Activated CD8-positive, alpha-beta T cell treated with anti-CD3 and anti-CD28 coated beads for 36 hours (primary cell): Measurements from ENCODE around the gene HIVEP2. TPM values are rescaled to one million over a fixed set of nuclear protein-coding genes. Genes with fewer than 3 reads are reported as not detected.
A peak's percentile ranks its signal among the peaks of the same experiment; 100 is the strongest.

Source experiments
- ATAC-seq: fragments of 200-7000 bp; cut with Tn5 transposase; one replicate; pipeline ENCODE4 v1.10.0; 2021; ENCODE audit warnings: mild to moderate bottlenecking, moderate library complexity
- CTCF ChIA-PET: fragments of 350-600 bp; sonication (Branson Sonifier 250); formaldehyde crosslinking; loops from one replicate; lab custom pipeline; 2021; ENCODE audit warnings: antibody characterized with exemption; lab: Charles Lee
- POLR2A ChIA-PET: fragments of 350-600 bp; sonication (Branson Sonifier 250); formaldehyde crosslinking; loops from one replicate; lab custom pipeline; 2021; ENCODE audit warnings: antibody characterized with exemption; lab: Charles Lee
- DNase-seq: peaks from one replicate; pipeline ENCODE4 v3.0.0-alpha.2; 2020
- H3K27ac Mint-ChIP-seq: one replicate; pipeline ENCODE4 v1.8.0; 2021; ENCODE audit warnings: mild to moderate bottlenecking, mixed read lengths
- H3K27me3 Mint-ChIP-seq: one replicate; pipeline ENCODE4 v1.8.0; 2021; ENCODE audit warnings: mixed read lengths
- H3K36me3 Mint-ChIP-seq: one replicate; pipeline ENCODE4 v1.8.0; 2021; ENCODE audit warnings: low read depth, mixed read lengths
- H3K4me1 Mint-ChIP-seq: one replicate; pipeline ENCODE4 v1.8.0; 2021; ENCODE audit warnings: low read depth, mixed read lengths
- H3K4me3 Mint-ChIP-seq: one replicate; pipeline ENCODE4 v1.8.0; 2021; ENCODE audit warnings: mild to moderate bottlenecking, moderate library complexity, mixed read lengths
- H3K9me3 Mint-ChIP-seq: one replicate; pipeline ENCODE4 v1.8.0; 2021; ENCODE audit warnings: mixed read lengths
- CTCF ChIP-seq: fragments of 200-600 bp; IDR thresholded peaks from one replicate; pipeline ENCODE4 v1.8.0; 2022; ENCODE audit warnings: antibody characterized with exemption, mild to moderate bottlenecking
- intact Hi-C: fragments of 100-400 bp; cut with micrococcal nuclease; formaldehyde crosslinking; loops from one replicate; pipeline ENCODE4 v1.10.0; 2022
- total RNA-seq, 2 experiments: library from RNA; stranded (reverse); gene quantifications; one replicate each; pipeline ENCODE4 v1.2.3, GENCODE V29; 2021

The HIVEP2 gene
- total RNA-seq, 2 experiments from 2014 or later: 31.8 to 38.1 TPM

DNA sequence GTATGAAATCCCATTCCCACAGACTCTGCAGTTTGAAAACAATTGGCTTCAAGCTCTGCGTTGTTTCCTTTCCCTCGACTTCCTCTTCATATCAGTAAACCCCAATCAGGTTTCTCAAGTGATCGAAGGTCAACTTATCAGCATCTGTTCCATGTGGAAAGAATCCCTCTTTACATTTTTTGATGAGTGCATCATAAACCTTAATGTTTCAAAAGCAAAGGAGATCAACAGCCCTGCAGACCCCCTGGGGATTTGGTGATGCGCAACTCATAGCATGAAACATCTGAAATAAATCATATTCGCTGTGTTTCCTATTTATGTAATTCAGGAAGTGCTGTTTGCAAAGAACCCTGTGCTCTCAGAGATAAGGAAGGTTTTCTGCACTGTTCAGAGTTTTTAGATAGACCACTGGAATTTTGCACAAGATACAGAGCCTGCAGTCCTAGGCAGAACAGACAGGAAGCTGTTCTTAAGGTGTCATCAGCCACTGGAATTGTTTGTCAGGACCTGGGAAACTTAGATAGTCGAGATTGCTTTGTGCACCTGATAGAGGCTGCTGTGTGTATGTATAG, 216.0 kb downstream of the HIVEP2 start:
- no peak for ATAC-seq
- intact Hi-C loops: no loop called here
- H3K4me3 Mint-ChIP-seq: peak overlapping the region; percentile 18
- CTCF ChIA-PET: interaction anchor here (1.1 kb wide), 1 partner anchor 30 kb away, joined by 3 read pairs; no protein-coding TSS in a partner anchor
- H3K36me3 Mint-ChIP-seq: no peaks in the 10 kb centered on the region
- no peak for TF ChIP-seq CTCF
- POLR2A ChIA-PET: no interaction called here
- DNase-seq: no peak
- H3K27me3 Mint-ChIP-seq: no peaks in the 10 kb centered on the region
- H3K4me1 Mint-ChIP-seq: peaks cover 25% of the 10 kb centered on the region
- H3K9me3 Mint-ChIP-seq: peaks cover 2% of the 10 kb centered on the region
- no peak overlapping the region for H3K27ac Mint-ChIP-seq

- no peak for ATAC-seq
- intact Hi-C loops: no loop called here
- POLR2A ChIA-PET: no interaction called here
- TF ChIP-seq CTCF: no peak
- Mint-ChIP-seq H3K27ac (no peak overlapping the region), H3K4me3 (no peak overlapping the region), H3K36me3 (no peaks in the 10 kb centered on the region), H3K9me3 (peaks cover under 1% of the 10 kb centered on the region), H3K27me3 (no peaks in the 10 kb centered on the region), H3K4me1 (peaks cover 25% of the 10 kb centered on the region)
- CTCF ChIA-PET: no interaction called here
- DNase-seq: no peak
Observed at GRCh38 chr6:142728364-142728763, 216.6 kb downstream of the HIVEP2 start.

DNA sequence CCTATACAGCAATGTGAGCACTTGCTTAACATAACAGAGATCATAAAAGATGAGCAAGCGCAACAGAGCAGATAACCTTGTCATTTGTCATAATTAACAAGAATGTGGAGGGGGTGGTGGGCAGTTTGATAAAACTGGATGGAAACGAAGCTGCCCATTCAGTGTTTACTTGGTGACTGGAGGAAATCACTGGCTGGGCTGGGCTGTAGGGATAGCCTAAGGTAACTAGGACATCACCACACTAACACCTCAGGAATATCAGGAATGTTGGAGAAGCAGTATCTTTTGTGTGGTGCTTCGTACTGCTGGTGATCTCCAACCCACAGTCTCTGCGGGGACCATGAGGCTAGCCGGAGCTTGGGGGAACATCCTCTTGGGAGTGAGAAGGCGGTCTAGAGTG, 218.4 kb downstream of the HIVEP2 start:
- peaks cover 25% of the 10 kb centered on the region for H3K4me1 Mint-ChIP-seq
- H3K4me3 Mint-ChIP-seq: no peak overlapping the region
- ATAC-seq (no peak), DNase-seq (no peak)
- POLR2A ChIA-PET: no interaction called here
- intact Hi-C loops: no loop called here
- CTCF ChIA-PET: no interaction called here
- no peak overlapping the region for H3K27ac Mint-ChIP-seq
- no peak for TF ChIP-seq CTCF
- no peaks in the 10 kb centered on the region for H3K9me3 Mint-ChIP-seq
- no peaks in the 10 kb centered on the region for H3K27me3 Mint-ChIP-seq
- H3K36me3 Mint-ChIP-seq: no peaks in the 10 kb centered on the region

DNA sequence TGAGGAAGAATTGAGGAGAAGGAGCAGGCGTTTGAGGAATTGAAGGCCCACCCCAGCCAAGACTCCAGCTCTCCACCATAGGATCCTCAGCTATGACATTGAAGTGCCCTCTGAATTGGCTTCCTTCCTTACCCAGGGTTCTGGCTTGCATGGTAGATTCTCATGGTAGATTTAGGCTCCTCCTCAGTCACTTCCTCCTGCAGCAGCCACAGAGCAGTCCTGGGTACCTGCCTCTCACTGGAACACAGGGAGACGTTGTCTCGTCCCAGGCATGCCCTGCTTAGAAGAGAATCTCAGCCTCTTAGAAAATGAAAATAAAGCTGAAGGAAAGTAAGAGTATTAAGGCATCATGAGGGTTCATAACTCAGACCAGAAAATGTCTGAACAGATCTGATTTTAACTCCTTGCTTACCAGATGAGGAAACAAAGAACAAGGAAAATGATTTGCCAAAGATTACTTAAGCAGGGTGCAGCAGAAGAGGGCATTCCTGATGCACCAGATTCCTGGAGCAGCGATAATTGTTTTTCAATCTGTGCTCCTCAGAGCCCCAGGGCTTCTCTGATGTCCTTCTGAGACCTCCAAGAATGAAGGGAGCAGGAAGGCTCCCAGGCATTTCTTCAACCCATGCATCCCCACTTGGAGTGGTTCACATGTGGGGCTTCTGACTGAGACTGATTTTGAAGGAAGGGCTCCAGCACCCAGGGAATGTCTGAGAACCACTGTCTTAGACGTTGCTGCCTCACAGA, 219.8 kb downstream of the HIVEP2 start:
- Mint-ChIP-seq H3K36me3 (no peaks in the 10 kb centered on the region), H3K27me3 (no peaks in the 10 kb centered on the region), H3K27ac (no peak overlapping the region), H3K4me3 (no peak overlapping the region), H3K9me3 (peaks cover 1% of the 10 kb centered on the region), H3K4me1 (peaks cover 22% of the 10 kb centered on the region)
- ChIA-PET CTCF (interaction anchor here (1.0 to 1.3 kb wide), 3 partner anchors 10 to 33 kb away, joined by 3 to 5 read pairs (median 5); no protein-coding TSS in a partner anchor), POLR2A (no interaction called here)
- DNase-seq (no peak), ATAC-seq (no peak)
- no peak for TF ChIP-seq CTCF
- intact Hi-C loops: no loop called here

DNA sequence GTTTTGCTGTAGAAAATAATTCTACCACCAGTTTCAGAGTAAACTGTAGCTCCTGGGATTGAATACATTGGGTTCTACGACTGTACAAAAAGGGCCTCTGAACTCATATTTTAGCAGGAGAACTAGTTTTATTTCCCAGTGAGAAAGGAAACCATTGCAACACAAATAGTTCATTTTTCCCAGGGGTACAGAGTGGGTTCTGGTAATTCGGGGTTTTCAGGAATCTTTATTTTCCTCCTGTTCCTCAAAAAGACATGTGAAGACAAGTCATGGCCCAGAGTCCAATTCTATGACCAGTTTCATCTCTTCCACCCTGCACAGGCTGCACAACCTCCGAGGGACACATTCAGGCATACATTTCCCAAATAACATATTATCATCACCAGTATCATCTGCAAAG, 222.1 kb downstream of the HIVEP2 start:
- intact Hi-C loops: no loop called here
- ChIA-PET CTCF (no interaction called here), POLR2A (no interaction called here)
- H3K36me3 Mint-ChIP-seq: peaks cover 6% of the 10 kb centered on the region
- no peaks in the 10 kb centered on the region for H3K27me3 Mint-ChIP-seq
- no peak overlapping the region for H3K4me3 Mint-ChIP-seq
- no peak for TF ChIP-seq CTCF
- no peak overlapping the region for H3K27ac Mint-ChIP-seq
- ATAC-seq: no peak
- peaks cover 3% of the 10 kb centered on the region for H3K4me1 Mint-ChIP-seq
- peaks cover 16% of the 10 kb centered on the region for H3K9me3 Mint-ChIP-seq
- DNase-seq: no peak
